ENCODE results near the gene TCAP.

The TCAP gene

GRCh38 chr17:39667945-39668924 is 3.1 kb downstream of the TCAP start, which contains the start of gene PNMT:
PNMT (plus strand) TSS chr17:39668453; CDS start chr17:39668476, 23 bp downstream.
- TF ChIP-seq CTCF (IDR thresholded peaks at IDR 0.05): peak; percentile 41
- Histone ChIP-seq H3K27ac (peak within 1 kb of the TSS; percentile 66 to 82), H3K4me3 (peak within 1 kb of the TSS; percentile 70)
- DNase-seq (ENCODE audit: low spot score): no peak

- TF ChIP-seq CTCF (IDR thresholded peaks at IDR 0.05): no peak
- no peak overlapping the region for H3K4me3 ChIP-seq
- H3K27ac ChIP-seq: no peak overlapping the region
- no peak for DNase-seq (ENCODE audit: low spot score)
Observed at GRCh38 chr17:39669897-39670735, 5.0 kb downstream of the TCAP start.

- DNase-seq (ENCODE audit: low spot score): no peak
- no peak overlapping the region for H3K4me3 ChIP-seq
- no peak overlapping the region for H3K27ac ChIP-seq
- no peak for TF ChIP-seq CTCF (IDR thresholded peaks at IDR 0.05)
Observed at GRCh38 chr17:39670746-39671145, 5.6 kb downstream of the TCAP start.

- Histone ChIP-seq H3K27ac (no peak overlapping the region), H3K4me3 (no peak overlapping the region)
- no peak for DNase-seq (ENCODE audit: low spot score)
Observed at GRCh38 chr17:39671651-39672521, 6.7 kb downstream of the TCAP start.

GRCh38 chr17:39672522-39673334 is 7.6 kb downstream of the TCAP start:
- Histone ChIP-seq H3K27ac (no peak overlapping the region), H3K4me3 (no peak overlapping the region)

More at GRCh38 chr17:39671651-39672521, 6.7 kb downstream of the TCAP start:
- peak; percentile 45 for TF ChIP-seq CTCF (IDR thresholded peaks at IDR 0.05)

More at GRCh38 chr17:39672522-39673334, 7.6 kb downstream of the TCAP start:
- TF ChIP-seq CTCF (IDR thresholded peaks at IDR 0.05): no peak
- DNase-seq (ENCODE audit: low spot score): no peak

All from coronary artery (tissue), 2 donors.